Tongue (tissue), 2 donors: ENCODE measurements around the gene ELP4. TPM values are rescaled to one million over a fixed set of nuclear protein-coding genes. Genes with fewer than 3 reads are reported as not detected.
A peak's percentile ranks its signal among the peaks of the same experiment; 100 is the strongest.
"Not testable (repeated sequence)": the region's sequence is repeated elsewhere in the genome, so short reads cannot be mapped to it uniquely, and the experiment has no call there.

ENCODE experiments used
- DNase-seq: peaks from one replicate; pipeline ENCODE4 v3.0.0-alpha.2; 2015
- total RNA-seq: library from RNA; depleted of rRNA; stranded (reverse); fragments of >200 nt; gene quantifications from one replicate; pipeline ENCODE4 v1.2.3, GENCODE V29; 2014

The ELP4 gene
- total RNA-seq, 1 donor from 2014 or later = 41.7 TPM

DNA sequence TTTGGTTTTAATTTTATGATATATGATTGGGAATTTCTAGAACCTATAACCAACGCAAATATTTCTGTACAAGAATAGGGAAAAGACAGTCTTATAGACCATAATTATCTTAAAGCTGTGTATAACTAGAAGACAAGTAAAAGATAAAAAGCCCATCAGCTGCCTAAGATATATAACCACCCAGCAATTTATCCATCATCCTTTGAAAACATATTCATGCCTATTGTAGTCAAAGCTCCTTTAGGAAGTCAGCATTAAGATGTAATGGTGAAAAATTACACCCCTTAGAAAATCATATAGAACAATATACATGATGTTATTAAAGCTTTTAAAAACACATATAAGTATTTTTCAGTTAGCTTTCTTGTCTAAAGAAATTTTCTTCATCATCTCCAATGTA lies 46.4 kb downstream of the ELP4 start:
- no peak for DNase-seq

DNA sequence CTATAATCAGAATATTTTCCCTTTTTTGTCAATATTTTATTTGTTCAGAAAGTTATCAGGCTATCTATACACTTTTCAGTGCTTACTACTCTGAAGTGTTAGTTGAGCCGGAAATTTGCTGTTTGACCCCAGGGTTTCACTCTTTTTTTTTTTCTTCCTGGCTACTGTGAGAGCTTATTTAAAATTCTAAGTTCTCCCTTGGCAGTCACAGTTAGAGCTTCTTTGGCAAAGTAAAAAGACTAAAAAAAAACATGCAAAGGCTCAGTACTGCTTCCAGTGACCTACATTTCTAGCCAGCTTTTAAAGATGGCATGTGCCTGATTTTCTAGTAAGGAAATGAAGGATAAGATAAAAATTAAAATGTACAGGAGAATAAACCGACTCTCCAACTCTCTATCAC lies 48.4 kb downstream of the ELP4 start:
- peak; percentile 1 for DNase-seq

DNA sequence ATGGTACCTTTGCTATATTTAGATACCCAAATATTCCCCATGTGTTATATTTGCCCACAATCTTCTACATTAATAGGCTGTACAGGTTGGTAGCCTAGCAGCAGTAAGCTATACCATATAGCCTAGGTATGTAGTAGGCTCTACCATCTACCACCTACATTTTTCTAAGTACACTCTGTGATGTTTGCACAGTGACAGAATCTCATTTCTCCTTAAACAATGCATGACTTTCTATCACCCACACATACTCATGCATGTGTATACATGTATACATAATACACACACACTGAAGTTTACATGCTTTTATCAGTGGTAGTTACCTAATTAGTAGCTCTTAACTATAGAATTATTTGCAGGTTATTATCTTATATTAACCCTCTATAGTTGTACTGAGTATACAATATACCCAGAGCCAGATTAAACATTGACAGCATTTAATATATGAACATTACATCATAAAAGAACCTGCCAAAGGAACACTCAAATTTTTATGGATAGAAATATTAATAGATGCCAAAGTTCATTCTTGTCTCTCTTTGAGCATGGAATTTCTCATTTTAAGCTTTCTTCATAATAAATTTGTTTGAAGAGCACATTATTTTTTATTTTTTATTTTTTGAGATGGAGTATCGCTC lies 51.4 kb downstream of the ELP4 start:
- DNase-seq = no peak

DNA sequence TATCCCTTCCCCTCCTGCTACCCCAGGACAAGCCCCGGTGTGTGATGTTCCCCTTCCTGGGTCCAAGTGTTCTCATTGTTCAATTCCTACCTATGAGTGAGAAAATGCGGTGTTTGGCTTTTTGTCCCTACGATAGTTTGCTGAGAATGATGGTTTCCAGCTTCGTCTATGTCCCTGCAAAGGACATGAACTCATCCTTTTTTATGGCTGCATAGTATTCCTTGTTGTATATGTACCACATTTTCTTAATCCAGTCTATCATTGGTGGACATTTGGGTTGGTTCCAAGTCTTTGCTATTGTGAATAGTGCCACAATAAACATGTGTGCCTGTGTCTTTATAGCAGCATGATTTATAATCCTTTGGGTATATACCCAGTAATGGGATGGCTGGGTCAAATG lies 55.0 kb downstream of the ELP4 start:
- DNase-seq = not testable (repeated sequence)

DNA sequence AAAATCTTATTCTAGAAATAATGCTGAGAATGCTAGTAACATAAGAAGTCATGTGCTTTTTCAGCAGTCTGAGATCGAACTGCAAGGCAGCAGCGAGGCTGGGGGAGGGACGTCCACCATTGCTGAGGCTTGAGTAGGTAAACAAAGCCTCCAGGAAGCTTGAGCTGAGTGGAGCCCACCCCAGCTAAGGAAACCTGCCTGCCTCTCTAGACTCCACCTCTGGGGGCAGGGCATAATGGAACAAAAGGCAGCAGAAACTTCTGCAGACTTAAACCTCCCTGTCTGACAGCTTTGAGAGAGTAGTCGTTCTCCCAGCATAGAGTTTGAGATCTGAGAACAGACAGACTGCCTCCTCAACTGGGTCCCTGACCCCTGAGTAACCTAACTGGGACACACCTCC lies 64.6 kb downstream of the ELP4 start:
- not testable (repeated sequence) for DNase-seq

DNA sequence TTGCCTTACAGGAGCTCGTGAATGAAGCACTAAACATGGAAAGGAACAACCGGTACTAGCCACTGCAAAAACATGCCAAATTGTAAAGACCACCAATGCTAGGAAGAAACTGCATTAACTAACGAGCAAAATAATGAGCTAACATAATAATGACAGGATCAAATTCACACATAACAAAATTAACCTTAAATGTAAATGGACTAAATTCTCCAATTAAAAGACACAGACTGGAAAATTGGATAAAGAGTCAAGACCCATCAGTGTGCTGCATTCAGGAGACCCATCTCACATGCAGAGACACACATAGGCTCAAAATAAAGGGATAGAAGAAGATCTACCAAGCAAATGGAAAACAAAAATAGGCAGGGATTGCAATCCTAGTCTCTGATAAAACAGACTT lies 66.2 kb downstream of the ELP4 start:
- DNase-seq = not testable (repeated sequence)

DNA sequence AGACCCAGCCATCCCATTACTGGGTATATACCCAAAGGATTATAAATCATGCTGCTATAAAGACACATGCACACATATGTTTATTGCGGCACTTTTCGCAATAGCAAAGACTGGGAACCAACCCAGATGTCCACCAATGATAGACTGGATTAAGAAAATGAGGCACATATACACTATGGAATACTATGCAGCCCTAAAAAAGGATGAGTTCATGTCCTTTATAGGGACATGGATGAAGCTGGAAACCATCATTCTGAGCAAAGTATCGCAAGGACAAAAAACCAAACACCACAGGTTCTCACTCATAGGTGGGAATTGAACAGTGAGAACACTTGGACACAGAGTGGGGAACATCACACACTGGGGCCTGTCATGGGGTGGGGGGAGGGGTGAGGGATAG lies 69.8 kb downstream of the ELP4 start:
- DNase-seq = not testable (repeated sequence)

DNA sequence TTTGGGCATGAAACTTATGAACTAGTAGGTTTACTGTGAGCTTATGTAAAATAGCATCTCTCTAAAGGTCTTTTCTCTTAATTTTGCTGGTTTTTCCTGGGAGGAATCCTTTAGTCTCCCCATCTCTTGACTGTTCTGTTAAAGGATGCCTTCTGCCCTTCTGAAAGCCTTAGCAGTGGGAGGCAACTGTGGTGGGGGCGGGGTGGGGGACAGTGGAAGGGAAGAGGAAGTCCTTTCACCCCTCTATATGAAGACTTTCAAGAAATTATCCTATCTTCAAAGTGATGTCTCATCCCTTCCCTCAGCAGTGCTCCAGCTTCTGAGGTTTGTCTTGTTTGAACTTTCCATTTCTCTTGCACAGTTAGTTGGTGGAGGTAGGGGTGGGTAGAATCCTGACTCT lies 73.1 kb downstream of the ELP4 start:
- DNase-seq = no peak

DNA sequence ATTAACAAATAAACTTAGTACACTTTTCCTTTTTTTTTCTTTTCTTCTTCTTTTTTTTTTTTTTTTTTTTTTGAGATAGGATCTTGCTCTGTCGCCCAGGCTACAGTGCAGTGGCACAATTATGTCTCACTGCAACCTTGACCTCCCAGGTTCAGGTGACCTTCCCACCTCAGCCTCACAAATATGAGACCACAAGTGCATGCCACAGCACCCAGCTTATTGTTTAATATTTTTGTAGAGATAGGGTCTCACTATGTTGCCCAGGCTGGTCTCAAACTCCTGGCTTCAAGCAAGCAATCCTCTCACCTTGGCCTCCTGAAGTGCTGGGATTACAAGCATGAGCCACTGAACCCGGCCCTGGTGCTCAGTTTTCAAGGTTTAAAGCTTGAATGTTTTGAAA lies 88.9 kb downstream of the ELP4 start:
- DNase-seq = no peak

DNA sequence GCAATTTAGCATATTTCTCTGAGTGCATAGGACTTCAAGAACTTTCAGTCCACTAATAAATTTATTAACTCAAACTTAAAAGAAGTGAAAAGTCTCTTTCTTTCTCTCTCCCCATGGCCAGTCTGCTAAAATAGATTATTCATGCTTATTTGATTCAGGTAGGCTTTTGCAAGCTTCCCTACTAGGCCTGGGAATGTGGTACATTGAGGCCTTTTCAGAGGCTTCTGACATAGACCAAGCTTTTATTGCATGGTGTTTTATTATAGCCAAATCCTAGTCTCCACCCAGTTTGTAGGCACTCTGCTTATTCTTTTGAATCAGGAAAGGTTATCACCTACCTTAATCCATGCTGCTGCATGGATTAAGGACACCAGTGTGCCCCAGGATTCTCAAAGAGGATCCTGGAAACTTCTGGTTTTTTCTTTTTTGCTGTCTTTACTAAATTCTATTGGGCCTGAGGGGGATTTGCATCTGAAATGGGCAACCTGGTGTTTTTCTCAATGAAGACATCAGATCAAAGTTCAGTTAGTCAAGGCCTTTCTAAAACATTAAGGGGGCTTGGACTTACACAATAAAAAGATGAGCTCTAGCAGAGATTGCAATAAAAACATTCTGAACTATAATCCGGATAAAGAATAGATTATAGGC lies 92.2 kb downstream of the ELP4 start:
- no peak for DNase-seq

DNA sequence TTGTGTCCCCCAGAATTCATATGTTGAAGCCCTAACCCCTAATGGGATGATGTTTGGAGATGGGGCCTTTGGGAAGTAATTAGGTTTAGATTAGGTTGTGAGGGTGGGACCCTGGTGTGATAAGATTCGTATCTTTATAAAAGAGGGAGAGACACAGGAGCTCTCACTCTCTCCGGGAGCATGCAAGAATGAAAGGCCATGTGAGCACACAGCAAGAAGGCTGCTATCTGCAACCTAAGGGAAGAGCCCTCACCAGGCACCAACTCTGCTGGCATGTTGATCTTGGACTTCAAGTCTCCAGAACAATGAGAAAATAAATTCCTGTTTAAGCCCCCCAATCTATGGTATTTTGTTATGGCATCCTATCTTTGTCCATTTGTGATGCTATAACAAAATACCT lies 97.3 kb downstream of the ELP4 start:
- DNase-seq = no peak

DNA sequence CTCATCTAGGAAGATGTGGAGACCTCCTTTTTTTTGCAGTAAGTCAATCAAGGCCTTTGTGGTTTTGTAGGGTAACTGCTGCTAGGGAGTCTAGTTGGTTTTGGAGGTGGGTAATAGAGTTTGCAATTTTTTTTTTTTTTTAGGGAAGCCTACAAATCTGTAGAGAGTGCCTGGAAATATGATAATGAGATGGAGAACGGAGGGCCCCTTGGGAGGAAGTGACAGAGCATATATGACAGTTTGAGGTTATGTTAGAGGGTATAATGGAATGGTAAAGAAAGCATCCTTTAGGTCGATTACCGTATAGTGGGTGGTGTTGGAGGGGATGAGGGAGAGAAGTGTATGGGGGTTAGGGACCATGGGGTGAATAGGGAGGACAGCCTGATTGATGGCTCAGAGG lies 98.3 kb downstream of the ELP4 start:
- DNase-seq = no peak

DNA sequence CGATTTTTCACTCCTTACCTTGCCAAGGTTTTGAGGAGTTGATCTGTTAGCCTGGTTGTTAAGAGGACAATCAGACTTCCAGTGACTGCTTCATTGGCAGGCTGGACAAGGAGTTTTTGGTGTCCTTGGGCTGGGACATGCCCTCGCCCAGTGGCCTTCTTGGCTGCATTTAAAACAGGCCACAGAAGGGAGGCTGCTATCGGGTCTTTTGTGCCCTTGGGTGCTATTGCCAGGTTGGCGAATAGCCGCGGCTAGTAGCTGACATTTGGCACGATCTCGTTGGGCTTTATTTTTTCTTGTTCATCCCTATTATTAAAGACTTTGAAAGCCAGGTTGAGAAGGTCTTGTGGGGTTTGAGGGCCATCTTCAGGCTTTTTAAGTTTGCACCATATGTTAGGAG lies 99.4 kb downstream of the ELP4 start:
- DNase-seq = no peak

DNA sequence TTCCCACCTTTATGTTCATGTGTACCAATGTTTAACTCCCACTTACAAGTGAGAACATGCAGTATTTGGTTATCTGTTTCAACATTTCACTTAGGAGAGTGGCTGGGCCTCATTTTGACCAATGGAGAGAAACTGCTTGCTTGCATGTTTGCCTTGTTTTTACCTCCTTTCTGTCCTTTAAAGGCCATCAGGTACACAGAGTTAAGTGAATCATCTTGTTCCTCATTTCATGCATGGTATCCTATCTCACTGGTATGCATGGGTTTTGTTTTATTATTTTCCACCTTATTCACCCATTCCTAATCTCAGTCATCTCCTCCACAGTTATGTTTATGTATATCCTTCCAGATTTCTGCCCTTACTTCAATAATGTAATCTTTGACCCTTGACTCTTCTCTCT lies 101.0 kb downstream of the ELP4 start:
- DNase-seq = no peak

DNA sequence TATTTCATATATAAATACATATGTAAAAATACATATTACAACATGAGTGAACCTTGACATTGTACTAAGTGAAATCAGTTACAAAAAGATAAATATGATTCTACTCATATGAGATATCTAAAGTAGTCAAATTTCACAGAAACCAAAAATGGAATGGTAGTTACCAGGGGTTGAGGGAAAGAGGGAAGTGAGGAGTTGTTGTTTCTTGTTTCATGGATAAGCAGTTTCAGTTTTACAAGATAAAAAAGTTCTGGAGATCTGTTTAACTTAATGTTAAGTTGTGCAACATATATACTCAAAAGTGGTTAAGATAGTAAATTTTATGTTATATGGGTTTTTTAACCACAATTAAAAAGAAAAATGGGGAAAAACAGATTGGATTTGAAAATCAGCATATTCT lies 107.7 kb downstream of the ELP4 start:
- DNase-seq = no peak

DNA sequence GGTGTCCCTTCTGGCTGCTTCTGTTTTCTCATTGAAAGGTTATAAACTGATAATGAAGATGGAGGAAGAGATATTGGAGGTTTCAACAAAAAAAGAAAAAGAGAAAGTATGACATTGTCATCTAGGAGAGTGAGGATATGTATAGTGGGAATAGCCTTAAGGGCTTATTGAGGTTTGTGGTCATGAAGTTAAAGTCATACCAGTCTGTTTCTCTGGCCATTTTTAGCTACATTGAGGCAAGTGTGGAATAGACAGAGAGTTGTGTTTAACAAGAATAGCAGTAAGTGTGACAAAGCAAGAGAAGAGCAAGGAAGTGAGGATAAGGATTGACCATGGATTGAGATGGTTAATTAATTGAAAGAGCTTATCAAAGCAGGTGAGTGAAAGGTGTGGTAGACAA lies 110.4 kb downstream of the ELP4 start:
- no peak for DNase-seq

DNA sequence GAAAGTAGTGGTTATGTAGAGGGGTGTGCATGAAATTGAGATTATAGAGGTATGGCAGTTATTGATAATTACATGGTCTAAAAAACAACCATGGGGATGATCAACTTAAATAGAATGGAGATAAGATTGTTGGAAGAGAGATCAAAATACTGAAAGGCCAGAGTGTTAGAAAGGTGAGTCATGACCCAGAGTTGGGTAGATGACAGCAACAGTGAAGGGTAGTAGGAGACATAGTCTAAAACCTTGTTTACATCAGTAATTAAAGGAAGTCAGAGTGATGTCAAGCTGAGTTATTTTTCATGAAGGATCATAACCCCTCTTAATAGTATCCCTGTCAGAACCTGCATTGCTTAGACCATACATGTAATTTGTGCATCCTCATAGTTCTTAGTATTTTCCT lies 110.9 kb downstream of the ELP4 start:
- DNase-seq = no peak

DNA sequence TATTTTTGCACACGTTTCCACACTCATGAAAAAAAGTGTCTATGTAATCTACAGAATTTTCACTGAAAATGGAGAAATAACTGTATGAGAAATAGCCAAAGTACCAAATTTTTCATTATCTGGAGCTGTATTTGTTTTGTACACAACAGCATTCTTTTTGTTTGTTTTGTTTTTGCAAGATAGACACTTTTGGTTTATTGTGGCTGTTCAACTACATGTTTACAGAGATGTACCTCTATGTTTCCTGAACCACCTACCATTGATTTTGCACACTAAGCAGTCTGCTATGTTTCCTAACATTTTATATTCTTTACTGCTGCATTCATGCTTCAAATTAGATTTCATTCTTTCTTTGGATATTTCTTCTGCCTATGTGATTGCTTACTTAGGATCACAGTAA lies 116.3 kb downstream of the ELP4 start:
- no peak for DNase-seq

DNA sequence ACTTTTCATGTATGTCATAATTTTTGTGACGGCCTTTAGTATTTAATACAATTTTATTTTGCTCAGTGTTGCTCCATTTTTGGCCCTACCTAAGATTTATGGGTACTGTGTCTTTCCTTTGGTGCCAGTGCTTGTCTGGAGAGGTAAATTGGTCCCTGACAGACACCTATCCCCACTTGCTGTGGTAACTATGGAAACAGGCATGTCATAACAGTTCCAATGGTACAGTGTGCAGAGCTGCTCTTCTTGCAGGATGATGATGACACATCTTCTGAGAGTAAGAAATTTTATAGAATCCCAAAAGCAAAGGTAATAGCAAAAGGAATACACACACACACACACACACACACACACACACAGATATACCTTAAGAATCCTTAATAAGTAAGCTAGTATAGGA lies 118.5 kb downstream of the ELP4 start:
- no peak for DNase-seq

DNA sequence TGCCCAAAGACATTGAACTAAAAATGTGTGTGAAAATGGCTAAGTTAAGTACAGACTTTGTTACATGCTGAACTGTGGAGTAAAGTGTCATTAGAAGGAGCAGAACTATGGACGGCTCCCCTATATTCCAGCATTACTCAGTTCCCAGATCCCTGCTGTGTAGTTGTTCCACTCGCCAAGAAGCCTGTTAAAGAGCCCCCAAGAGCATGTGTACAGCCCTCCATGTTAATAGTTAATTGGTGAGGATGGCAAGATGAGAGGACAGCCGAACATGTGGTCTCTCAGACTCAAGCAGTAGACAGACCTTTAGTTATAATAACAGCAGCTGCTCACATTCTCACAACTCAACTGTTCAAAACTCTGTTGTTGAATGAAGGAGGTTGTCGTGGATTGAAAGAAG lies 127.4 kb downstream of the ELP4 start:
- DNase-seq = peak; percentile 36

DNA sequence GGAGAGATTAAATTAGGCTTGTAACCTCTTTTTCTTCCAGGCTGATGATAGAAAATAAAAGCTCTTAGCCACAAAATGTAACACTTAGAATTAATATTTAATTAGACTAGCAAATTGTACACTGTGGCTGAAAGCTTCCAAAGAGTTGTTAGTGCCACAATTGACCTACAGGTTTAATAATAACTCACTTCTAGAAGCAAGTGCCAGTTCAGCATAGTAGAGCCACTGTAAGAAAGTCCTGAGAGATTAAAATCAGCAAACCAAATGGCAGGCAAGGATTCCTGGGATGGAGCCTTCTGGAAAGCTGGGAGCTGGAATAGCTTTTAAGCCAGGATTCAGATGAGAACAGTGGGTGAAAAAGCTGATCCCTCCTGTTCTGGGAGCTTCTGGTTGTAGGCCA lies 131.0 kb downstream of the ELP4 start:
- DNase-seq = peak; percentile 2

DNA sequence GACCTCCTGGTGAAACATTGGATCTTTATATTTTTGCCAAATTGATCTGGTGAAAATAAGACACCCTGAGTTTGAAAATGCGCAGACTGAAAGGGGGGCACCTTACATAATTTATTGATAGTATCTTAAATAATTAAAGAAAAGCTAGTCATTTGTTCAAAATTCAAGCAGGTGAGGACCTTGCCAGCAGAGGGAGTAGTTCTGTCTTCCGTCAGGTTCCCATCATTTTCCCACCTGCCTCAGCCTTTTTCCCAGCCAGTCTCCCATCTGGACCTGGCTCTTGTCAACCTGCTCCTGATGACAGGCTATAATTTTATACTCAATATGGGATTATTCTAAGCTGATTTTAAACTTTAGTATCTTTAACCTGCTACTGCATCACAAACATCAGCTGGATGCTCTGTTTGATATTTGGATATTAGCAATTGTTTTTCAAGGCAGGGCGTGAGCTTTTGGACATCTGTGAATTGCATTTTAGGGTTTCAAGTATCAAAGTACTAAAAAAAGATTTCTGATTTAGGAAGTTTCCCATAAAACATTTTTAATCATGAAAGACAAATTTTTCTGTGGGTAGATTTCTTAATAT lies 132.0 kb downstream of the ELP4 start:
- DNase-seq = peak; percentile 33

DNA sequence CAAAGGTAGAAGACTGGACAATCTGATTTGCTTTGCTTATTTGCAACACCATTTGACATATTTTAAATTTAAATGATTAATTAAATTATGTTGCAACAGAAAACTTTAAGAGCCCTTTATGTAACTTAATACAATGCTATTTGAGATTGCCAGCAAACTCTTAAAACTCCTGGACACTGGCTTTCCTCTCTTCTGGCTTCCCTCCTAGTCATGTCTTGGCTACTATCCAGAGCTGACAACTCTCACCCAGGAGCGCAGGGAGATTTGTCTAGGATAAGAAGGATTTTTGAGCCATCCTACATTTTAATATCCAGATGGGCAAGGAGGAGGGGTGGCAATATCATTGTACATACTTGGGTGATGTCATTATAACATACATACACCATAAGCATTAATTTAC lies 134.3 kb downstream of the ELP4 start:
- DNase-seq = peak; percentile 38

DNA sequence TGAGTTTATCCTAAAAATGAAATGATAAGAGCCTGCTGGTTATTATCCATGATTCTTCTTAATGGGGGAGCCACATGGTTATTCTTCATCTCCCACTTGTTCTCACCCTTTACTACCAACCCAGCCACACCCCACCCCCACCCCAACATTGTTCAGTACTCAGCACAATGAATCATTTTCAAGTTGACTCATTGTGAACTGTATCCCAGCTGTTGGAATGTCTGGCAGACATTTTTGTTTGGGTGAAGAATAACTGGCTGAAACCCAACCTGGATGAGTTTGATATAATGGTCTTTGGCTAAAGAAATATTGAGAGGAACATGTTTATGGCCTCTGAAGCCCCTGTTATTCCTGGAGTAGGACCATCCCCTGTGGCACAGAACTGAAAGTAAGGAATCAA lies 136.2 kb downstream of the ELP4 start:
- peak; percentile 26 for DNase-seq
